ENCODE measurements around the gene C16orf90.

The C16orf90 gene

GRCh38 chr16:3461151-3461550, 34.1 kb downstream of the C16orf90 start:
- no peak for ATAC-seq
- TF ChIP-seq ZNF565 (CRISPR knock-in tag; conservative IDR thresholded peaks at IDR 0.05; ENCODE audit: low read depth): no peak
- no peak for TF ChIP-seq ZC3H10 (CRISPR knock-in tag; IDR thresholded peaks at IDR 0.05)
- TF ChIP-seq POU6F1 (CRISPR knock-in tag; IDR thresholded peaks at IDR 0.05; ENCODE audit: borderline replicate concordance, low read depth): no peak
- no peak for TF ChIP-seq ZNF8 (CRISPR knock-in tag; IDR thresholded peaks at IDR 0.05)
- no peak for TF ChIP-seq CSRNP3 (CRISPR knock-in tag; IDR thresholded peaks at IDR 0.05)

GRCh38 chr16:3460585-3460984, 34.7 kb downstream of the C16orf90 start:
- no peak for TF ChIP-seq TSHZ2 (CRISPR knock-in tag; IDR thresholded peaks at IDR 0.05)
- TF ChIP-seq ZNF8 (CRISPR knock-in tag; IDR thresholded peaks at IDR 0.05): no peak
- TF ChIP-seq RARB (CRISPR knock-in tag; IDR thresholded peaks at IDR 0.05): no peak
- TF ChIP-seq ZFP3 (CRISPR knock-in tag; IDR thresholded peaks at IDR 0.05): no peak
- TF ChIP-seq TOX (CRISPR knock-in tag; IDR thresholded peaks at IDR 0.05; ENCODE audit: borderline replicate concordance): no peak
- no peak for TF ChIP-seq ZC3H10 (CRISPR knock-in tag; IDR thresholded peaks at IDR 0.05)
- TF ChIP-seq ESRRG (CRISPR knock-in tag; IDR thresholded peaks at IDR 0.05): no peak
- no peak for TF ChIP-seq GLIS3 (CRISPR knock-in tag; IDR thresholded peaks at IDR 0.05)
- ATAC-seq: no peak

GRCh38 chr16:3460121-3460520, 35.2 kb downstream of the C16orf90 start:
- no peak for ATAC-seq
- TF ChIP-seq CREB5 (CRISPR knock-in tag; IDR thresholded peaks at IDR 0.05; ENCODE audit: low read depth) (no peak), ARNTL (CRISPR knock-in tag; IDR thresholded peaks at IDR 0.05; ENCODE audit: borderline replicate concordance, low read depth) (no peak), GLIS3 (CRISPR knock-in tag; IDR thresholded peaks at IDR 0.05) (no peak), PATZ1 (CRISPR knock-in tag; IDR thresholded peaks at IDR 0.05; ENCODE audit: borderline replicate concordance) (no peak)

- TF ChIP-seq CSRNP3 (CRISPR knock-in tag; IDR thresholded peaks at IDR 0.05) (no peak), ISL1 (CRISPR knock-in tag; IDR thresholded peaks at IDR 0.05) (no peak), PATZ1 (CRISPR knock-in tag; IDR thresholded peaks at IDR 0.05; ENCODE audit: borderline replicate concordance) (no peak), ZNF70 (CRISPR knock-in tag; IDR thresholded peaks at IDR 0.05) (no peak), BACH2 (CRISPR knock-in tag; IDR thresholded peaks at IDR 0.05; ENCODE audit: borderline replicate concordance) (no peak), ESRRG (CRISPR knock-in tag; IDR thresholded peaks at IDR 0.05) (no peak), ZC3H10 (CRISPR knock-in tag; IDR thresholded peaks at IDR 0.05) (no peak), ZFP30 (CRISPR knock-in tag; IDR thresholded peaks at IDR 0.05) (no peak)
- ATAC-seq: no peak
These were observed 35.7 kb downstream of the C16orf90 start for GRCh38 chr16:3459401-3460090.
